Activated naive CD4-positive, alpha-beta T cell treated with anti-CD3 and anti-CD28 coated beads for 36 hours (primary cell): Measurements from ENCODE around the gene RAB3IL1. TPM values are rescaled to one million over a fixed set of nuclear protein-coding genes. Genes with fewer than 3 reads are reported as not detected.

ENCODE experiments used
- CTCF ChIA-PET: fragments of 350-600 bp; sonication (Branson Sonifier 250); formaldehyde crosslinking; loops from one replicate; lab custom pipeline; 2021; ENCODE audit warnings: antibody characterized with exemption; lab: Charles Lee
- DNase-seq: peaks from one replicate; pipeline ENCODE4 v3.0.0-alpha.2; 2020
- H3K27ac Mint-ChIP-seq: one replicate; pipeline ENCODE4 v1.8.0; 2021; ENCODE audit warnings: mild to moderate bottlenecking, mixed read lengths
- H3K27me3 Mint-ChIP-seq: one replicate; pipeline ENCODE4 v1.8.0; 2021; ENCODE audit warnings: low read depth, mixed read lengths
- H3K36me3 Mint-ChIP-seq: one replicate; pipeline ENCODE4 v1.8.0; 2021; ENCODE audit warnings: low read depth, mixed read lengths
- H3K4me1 Mint-ChIP-seq: one replicate; pipeline ENCODE4 v1.8.0; 2021; ENCODE audit warnings: low read depth, mixed read lengths
- H3K4me3 Mint-ChIP-seq: one replicate; pipeline ENCODE4 v1.8.0; 2021; ENCODE audit warnings: mild to moderate bottlenecking, moderate library complexity, mixed read lengths
- H3K9me3 Mint-ChIP-seq: one replicate; pipeline ENCODE4 v1.8.0; 2021; ENCODE audit warnings: mixed read lengths
- intact Hi-C: fragments of 100-400 bp; cut with micrococcal nuclease; formaldehyde crosslinking; loops from one replicate; pipeline ENCODE4 v1.15.1; 2023
- total RNA-seq, 2 experiments: library from RNA; stranded (reverse); gene quantifications; one replicate each; pipeline ENCODE4 v1.2.3, GENCODE V29; 2021

Gene RAB3IL1
- total RNA-seq, 2 experiments from 2014 or later = 0.52 to 0.74 TPM

DNA sequence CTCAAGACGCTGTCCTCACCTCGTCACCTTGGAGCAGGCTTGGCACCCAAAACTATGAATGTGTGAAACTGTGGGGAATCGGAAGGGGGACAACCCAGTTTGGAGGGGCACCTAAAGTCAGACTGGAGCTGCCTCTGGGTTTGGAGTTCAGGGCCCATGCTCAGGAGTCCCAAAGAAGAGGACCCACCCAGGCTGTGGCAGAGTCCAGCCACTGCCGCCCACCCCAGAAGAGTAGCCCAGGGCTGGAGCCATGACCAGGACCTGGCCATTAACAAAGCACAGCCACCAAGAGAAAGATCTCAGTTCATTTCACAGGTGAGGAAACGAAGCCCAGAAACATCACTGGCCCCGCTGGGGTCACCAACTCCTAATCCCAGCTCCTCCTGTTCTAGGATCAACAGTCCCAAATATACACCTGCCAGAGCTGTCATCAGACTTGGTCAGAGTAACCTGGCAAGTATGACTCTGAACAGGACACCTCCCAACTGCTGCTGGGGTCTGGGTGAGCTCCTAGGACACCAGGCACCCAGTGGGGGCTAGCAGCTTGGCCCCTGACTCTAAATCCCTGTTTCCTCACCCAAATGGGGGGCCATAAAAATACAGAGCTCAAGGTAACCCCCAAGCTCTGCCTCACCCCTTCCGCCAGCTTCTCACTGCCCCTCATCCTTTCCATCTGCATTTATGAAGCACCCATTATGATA, 2.7 kb downstream of the RAB3IL1 start:
- CTCF ChIA-PET = interaction anchor here (1.3 to 3.3 kb wide), 2 partner anchors 16 to 33 kb away, joined by 9 to 14 read pairs; no protein-coding TSS in a partner anchor
- intact Hi-C loops = no loop called here
- no peak for DNase-seq
- H3K4me1 Mint-ChIP-seq = peaks cover 10% of the 10 kb centered on the region
- H3K4me3 Mint-ChIP-seq = no peak overlapping the region
- H3K9me3 Mint-ChIP-seq = no peaks in the 10 kb centered on the region
- H3K27ac Mint-ChIP-seq = no peak overlapping the region
- no peaks in the 10 kb centered on the region for H3K36me3 Mint-ChIP-seq
- peaks cover 32% of the 10 kb centered on the region for H3K27me3 Mint-ChIP-seq

DNA sequence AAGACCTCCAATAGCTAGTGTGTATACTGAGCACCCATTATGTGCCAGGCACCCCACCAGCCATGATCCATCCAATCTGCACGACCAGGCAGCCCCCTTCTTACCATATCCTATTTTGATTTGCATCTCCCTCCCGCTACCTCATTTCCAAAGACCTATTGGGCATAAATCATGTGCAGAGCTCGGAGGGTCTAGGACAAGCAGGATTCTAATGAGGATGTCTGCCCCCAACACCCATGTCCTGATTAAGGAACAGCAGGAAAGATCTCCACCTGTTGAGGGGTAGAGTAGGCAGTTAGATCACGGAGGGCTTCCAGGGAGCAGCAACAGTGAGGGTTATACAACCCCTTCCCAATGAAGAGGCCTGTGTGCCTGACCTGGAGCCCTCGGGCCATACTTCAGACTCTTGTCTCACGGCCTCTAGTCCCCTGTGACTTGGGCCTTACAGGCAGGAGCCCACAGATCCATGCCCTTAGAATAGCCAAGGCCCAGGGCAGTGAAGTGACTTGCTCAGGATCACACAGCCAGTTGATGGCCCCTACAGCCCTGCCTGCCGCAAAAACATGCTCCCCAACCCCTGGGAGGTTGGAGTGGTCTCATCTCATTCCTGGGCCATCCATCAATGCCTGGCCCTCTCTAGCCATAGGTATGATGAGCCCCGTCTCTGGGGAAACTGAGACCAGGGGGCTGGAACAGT, 3.5 kb downstream of the RAB3IL1 start:
- H3K4me3 Mint-ChIP-seq = no peak overlapping the region
- intact Hi-C loops = no loop called here
- H3K27me3 Mint-ChIP-seq = peaks cover 25% of the 10 kb centered on the region
- CTCF ChIA-PET = interaction anchor here (1.5 kb wide), 1 partner anchor 14 kb away, joined by 3 read pairs; no protein-coding TSS in a partner anchor
- H3K9me3 Mint-ChIP-seq = no peaks in the 10 kb centered on the region
- H3K27ac Mint-ChIP-seq = no peak overlapping the region
- peaks cover 10% of the 10 kb centered on the region for H3K4me1 Mint-ChIP-seq
- H3K36me3 Mint-ChIP-seq = no peaks in the 10 kb centered on the region
- DNase-seq = no peak

DNA sequence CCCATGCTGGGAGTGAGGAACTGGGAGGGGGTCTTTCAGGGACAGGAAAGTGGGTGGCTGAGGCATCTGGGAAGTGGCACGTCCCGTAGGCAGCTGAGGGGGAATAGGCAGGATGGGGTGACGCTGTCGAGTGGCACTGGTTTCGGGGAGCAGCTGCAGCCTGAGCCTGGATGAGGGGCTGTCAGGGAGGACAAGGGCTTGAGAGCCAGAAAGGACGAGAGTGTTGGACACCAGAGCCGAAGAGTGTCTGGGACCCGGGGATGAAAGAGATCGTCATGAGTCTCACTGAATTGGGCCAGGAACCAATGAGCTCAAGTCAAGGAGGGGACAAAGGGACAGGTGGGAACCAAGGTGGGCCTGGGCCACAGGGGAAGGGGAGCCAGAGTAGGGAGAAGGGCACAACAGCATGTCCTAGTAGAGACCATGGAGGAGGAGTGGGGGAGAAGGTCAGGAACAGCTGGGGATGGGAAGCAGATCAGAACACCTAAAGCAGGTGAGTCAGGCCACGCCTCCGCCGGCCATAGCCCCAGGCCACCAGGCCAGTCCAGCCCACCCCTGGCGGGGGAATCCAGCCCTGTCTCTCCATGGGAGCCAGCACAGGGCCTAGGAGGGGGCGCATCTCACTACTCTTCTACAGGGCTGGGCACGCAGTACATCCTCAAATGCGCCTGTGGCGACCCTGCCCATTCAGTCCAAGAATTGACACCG, 4.2 kb downstream of the RAB3IL1 start:
- H3K27me3 Mint-ChIP-seq = peaks cover 20% of the 10 kb centered on the region
- no peak overlapping the region for H3K4me3 Mint-ChIP-seq
- no peak for DNase-seq
- H3K9me3 Mint-ChIP-seq = no peaks in the 10 kb centered on the region
- no peaks in the 10 kb centered on the region for H3K36me3 Mint-ChIP-seq
- H3K27ac Mint-ChIP-seq = no peak overlapping the region
- peaks cover 9% of the 10 kb centered on the region for H3K4me1 Mint-ChIP-seq
- intact Hi-C loops = no loop called here
- CTCF ChIA-PET = interaction anchor here (0.7 to 1.5 kb wide), 2 partner anchors 14 to 34 kb away, joined by 3 read pairs; no protein-coding TSS in a partner anchor

DNA sequence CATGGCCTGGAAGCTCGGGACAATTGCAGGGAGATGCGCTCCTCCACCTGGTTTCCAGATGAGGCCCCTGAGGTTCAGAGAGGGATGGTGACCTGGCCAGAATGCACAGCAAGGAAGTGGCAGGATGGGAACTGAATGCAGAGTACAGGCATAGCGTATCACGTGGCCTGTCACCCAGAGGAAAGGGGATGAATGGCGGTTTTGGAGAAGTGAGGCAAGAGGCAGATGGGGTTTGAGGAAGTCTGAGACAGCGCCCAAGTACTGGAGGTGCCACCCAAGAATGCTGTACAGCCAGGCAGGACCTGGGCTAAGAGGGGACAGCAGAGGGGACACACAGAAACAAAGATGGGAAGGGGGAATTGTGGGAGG, 4.9 kb downstream of the RAB3IL1 start:
- H3K4me3 Mint-ChIP-seq = no peak overlapping the region
- peaks cover 13% of the 10 kb centered on the region for H3K27me3 Mint-ChIP-seq
- intact Hi-C loops = no loop called here
- no peaks in the 10 kb centered on the region for H3K9me3 Mint-ChIP-seq
- CTCF ChIA-PET = interaction anchor here (0.7 to 1.5 kb wide), 2 partner anchors 13 to 34 kb away, joined by 3 read pairs; no protein-coding TSS in a partner anchor
- no peak overlapping the region for H3K27ac Mint-ChIP-seq
- H3K36me3 Mint-ChIP-seq = no peaks in the 10 kb centered on the region
- DNase-seq = no peak
- H3K4me1 Mint-ChIP-seq = peaks cover 2% of the 10 kb centered on the region

DNA sequence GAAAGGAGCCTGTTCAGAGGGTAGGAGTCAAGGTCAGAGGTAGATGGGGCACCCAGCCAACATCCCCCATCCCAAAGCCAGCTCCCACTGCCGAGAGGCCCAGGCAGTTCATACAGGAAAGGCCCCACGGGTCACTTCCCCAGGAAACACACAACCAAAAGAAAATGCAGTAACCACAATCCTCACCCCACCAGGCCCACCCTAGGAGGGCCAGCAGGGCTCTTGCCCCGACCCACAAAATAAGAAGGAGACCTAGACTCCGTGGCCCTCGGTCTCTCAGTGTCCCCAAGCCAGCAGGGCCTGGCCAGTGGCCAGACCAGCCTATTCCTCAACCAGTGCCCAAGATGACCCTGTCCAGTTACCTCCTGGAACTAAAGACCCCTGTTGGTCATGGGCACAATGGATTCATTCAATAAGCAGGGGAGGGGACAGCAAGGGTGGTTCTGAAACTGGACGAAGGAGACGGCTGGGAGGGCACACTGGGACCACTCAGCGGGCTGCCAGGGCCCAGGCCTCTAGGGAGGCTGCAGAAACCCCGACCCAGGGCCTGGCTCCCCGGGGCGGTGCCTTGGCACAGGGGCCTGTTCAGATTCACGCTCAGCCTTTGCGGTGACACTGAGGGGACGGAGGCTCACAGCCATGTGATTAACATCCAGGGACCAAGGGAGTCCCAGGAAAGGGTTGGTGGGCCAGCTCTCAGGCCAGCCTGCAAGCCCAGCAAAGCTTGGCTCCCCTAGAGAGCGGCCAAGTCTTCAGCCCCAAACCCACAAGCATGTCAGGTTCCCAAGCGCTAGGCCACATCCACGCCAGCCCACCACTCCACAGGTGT, 5.5 kb downstream of the RAB3IL1 start:
- H3K27ac Mint-ChIP-seq = no peak overlapping the region
- no peak for DNase-seq
- no peaks in the 10 kb centered on the region for H3K9me3 Mint-ChIP-seq
- CTCF ChIA-PET = interaction anchor here (0.7 kb wide), 1 partner anchor 35 kb away, joined by 3 read pairs; no protein-coding TSS in a partner anchor
- intact Hi-C loops = no loop called here
- peaks cover 13% of the 10 kb centered on the region for H3K27me3 Mint-ChIP-seq
- no peak overlapping the region for H3K4me3 Mint-ChIP-seq
- H3K36me3 Mint-ChIP-seq = no peaks in the 10 kb centered on the region
- peaks cover 2% of the 10 kb centered on the region for H3K4me1 Mint-ChIP-seq

DNA sequence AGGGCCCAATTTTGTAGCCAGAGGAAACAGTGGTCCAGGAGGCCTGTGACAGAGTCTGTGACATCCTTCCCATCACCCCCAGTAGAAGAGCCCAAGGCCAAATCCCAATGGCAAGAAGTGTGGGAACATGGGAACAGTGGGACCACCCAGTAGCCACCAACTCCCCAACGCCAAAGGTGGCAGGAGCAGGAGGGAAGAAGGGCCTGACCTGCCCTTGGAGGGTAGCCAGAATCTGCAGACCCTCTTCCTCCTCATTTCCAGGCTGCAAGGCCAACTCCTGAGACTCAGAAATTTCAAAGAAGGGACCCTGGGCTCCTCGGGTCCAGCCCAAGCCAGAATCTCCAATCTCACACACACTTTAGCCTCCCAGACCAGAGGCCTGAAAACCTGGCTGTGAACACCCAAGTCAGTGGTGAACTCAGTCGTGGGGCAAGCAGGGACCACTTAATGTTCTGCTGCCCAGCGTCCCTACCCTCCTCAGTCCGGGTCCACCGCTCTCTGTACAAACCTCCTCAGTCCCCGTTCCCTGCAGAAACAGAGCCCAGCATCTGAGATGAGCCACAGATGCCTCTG, 6.2 kb downstream of the RAB3IL1 start:
- intact Hi-C loops = no loop called here
- DNase-seq = no peak
- no peaks in the 10 kb centered on the region for H3K9me3 Mint-ChIP-seq
- no peak overlapping the region for H3K27ac Mint-ChIP-seq
- no peaks in the 10 kb centered on the region for H3K36me3 Mint-ChIP-seq
- no peak overlapping the region for H3K4me3 Mint-ChIP-seq
- peaks cover 13% of the 10 kb centered on the region for H3K27me3 Mint-ChIP-seq
- CTCF ChIA-PET = interaction anchor here (1.2 kb wide), 1 partner anchor 13 kb away, joined by 4 read pairs; no protein-coding TSS in a partner anchor
- no peaks in the 10 kb centered on the region for H3K4me1 Mint-ChIP-seq

DNA sequence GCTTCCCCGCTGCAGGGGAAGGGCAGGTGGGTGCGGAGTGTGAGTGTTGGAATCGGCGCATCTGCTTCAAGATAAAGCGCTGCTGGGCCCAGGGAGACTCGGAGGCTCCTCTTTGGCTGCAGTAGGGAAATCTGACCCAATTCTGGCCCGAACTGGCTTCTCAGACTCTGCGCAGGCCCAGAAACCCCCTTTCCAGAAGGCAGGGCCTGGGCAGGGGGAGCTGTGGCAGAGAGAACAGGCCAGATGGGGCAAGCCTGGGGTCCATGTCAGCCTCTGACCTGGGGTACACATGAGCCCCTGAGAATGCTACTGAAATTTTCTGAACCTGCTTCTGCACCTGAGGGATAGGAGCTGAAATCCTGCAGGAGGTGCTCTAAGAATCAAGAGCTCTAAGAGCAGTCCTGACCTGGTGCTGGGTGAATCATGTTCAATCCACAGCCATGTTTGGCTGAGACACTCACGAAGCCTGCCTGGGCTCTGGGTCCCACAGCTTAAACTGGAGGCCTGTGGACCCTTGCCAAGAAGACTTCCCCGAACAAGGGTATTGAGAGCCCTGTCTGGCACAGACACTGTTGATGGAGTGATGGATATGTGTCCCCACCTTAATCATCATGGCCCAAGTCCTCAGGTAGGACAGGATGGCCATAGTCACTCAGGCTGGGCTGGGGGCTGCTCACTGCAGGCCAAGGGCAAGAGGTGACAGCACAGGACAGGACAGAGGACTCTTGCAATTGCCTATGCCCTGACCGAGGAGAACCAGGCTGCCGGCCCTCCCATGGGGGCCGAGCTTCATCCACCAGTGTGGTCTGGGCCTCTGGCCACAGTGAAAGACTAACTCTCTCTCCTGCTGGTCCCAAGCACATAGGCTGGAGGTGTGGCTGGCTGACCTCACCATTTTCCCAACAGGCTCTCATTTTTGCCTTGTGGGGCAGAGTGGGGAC, 6.9 kb downstream of the RAB3IL1 start:
- no peaks in the 10 kb centered on the region for H3K36me3 Mint-ChIP-seq
- CTCF ChIA-PET = interaction anchor here (0.9 to 1.2 kb wide), 3 partner anchors 10 to 197 kb away, joined by 4 to 5 read pairs (median 4); no protein-coding TSS in a partner anchor

DNA sequence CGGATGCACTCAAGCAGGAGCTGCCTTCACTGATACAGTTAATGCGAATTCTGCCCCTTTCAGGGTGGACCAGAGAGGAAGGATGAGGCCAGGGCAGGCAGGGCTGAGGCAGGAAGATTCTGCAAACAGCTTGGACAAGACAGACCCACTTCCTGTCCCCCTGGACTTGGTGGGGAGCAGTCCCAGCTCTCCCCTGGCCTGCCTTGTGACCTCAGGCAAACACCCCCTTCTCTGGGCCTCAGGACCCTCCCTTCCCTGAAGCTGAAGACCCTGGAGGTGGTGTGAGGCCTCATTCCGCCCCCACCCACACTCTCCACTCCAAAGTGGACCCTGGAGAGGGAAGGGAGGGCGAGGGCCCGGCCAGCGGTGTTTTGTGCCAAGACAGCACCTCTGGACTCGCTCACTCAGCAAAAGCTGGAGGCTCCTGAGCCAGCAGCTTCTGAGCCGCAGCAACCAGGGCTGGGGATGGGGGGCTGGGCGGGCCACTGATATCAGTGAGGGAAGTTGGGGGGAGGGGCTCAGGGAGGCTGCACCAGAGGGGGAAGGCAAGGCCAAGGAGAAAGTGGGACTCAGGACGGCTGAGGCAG, 8.5 kb downstream of the RAB3IL1 start:
- Mint-ChIP-seq H3K4me3 (no peak overlapping the region), H3K27ac (no peak overlapping the region)

More for the DNA sequence above, 6.9 kb downstream of the RAB3IL1 start:
- Mint-ChIP-seq H3K4me1 (no peaks in the 10 kb centered on the region), H3K27me3 (peaks cover 11% of the 10 kb centered on the region), H3K9me3 (no peaks in the 10 kb centered on the region), H3K4me3 (no peak overlapping the region), H3K27ac (no peak overlapping the region)
- DNase-seq = no peak
- intact Hi-C loops = no loop called here

DNA sequence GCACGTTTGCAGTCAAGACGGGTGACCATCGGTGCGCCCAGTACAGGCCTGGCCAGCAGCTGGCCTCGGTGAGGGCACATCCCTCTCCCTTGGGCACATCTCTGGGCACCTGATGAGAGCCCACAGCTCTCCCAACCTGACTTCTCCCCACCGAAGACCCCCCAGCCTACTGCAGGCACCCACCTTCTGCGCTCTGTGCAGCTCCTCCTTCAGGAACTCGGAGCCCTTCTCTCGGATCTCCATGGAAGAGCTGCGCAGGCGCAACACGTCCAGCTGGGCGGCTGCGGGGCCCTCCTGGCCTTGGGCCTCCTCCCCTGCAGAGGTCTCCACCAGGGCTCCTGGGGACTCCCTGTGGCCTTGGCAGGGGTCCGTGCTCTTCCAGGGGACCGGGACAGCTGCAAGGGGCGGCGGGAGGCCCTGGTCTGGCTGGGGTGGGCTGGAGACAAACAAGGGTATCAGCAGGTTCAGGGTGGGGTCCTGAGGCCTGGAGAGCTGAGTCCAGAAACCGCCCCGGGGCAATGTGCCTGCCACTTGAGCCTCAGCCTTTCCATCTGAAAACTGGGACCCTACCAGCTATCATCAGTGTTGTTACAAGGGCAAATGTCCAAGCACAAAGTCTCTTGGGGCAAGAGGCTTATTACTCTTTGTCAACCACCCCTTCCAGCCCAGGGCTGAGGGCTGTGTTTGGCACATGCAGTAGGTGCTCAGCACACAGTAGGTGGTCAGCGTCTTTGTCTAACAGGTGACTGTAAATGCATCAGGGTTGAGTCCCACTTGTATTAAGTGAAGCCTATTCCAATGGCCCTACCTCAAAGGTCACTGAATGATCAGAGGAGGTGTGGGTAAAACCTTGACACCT, 9.3 kb downstream of the RAB3IL1 start:
- H3K27ac Mint-ChIP-seq = no peak overlapping the region

More for the DNA sequence above, 8.5 kb downstream of the RAB3IL1 start:
- Mint-ChIP-seq H3K9me3 (no peaks in the 10 kb centered on the region), H3K36me3 (no peaks in the 10 kb centered on the region), H3K27me3 (peaks cover 4% of the 10 kb centered on the region), H3K4me1 (no peaks in the 10 kb centered on the region)
- CTCF ChIA-PET = interaction anchor here (1.2 to 1.3 kb wide), 2 partner anchors 9 to 11 kb away, joined by 3 to 4 read pairs; no protein-coding TSS in a partner anchor
- intact Hi-C loops = no loop called here
- DNase-seq = no peak

More for the DNA sequence above, 9.3 kb downstream of the RAB3IL1 start:
- Mint-ChIP-seq H3K4me3 (no peak overlapping the region), H3K9me3 (no peaks in the 10 kb centered on the region), H3K36me3 (no peaks in the 10 kb centered on the region), H3K4me1 (no peaks in the 10 kb centered on the region), H3K27me3 (peaks cover 3% of the 10 kb centered on the region)
- intact Hi-C loops = no loop called here
- no peak for DNase-seq
- CTCF ChIA-PET = interaction anchor here (0.6 to 1.4 kb wide), 5 partner anchors 9 to 174 kb away, joined by 3 to 7 read pairs (median 5); no protein-coding TSS in a partner anchor
